Prostate gland (tissue), 2 donors: ENCODE results near the gene HEBP2.

Experiments
- POLR2A ChIP-seq: fragments of 450-650 bp; IDR thresholded peaks from one replicate; pipeline ENCODE4 v1.6.1; 2016; ENCODE audit warnings: antibody characterized with exemption, mild to moderate bottlenecking
- POLR2AphosphoS5 ChIP-seq: sonication (generic); formaldehyde crosslinking; IDR thresholded peaks from one replicate; pipeline ENCODE4 v1.6.1; 2017; ENCODE audit warnings: antibody characterized with exemption
- TF ChIP-seq, protein P1 (sequence below), 4 experiments: fragments of 200-600 bp in 2 of 4; fragments of 450-650 bp in 2 of 4; sonication (generic) in 2 of 4; IDR thresholded peaks; 1 replicate in 3 of 4; 2 replicates in 1 of 4; pipeline ENCODE4 v1.5.1; 2016 to 2019; ENCODE audit warnings: antibody characterized with exemption in 4 of 4, mild to moderate bottlenecking in 2 of 4, moderate library complexity in 2 of 4

DNA sequence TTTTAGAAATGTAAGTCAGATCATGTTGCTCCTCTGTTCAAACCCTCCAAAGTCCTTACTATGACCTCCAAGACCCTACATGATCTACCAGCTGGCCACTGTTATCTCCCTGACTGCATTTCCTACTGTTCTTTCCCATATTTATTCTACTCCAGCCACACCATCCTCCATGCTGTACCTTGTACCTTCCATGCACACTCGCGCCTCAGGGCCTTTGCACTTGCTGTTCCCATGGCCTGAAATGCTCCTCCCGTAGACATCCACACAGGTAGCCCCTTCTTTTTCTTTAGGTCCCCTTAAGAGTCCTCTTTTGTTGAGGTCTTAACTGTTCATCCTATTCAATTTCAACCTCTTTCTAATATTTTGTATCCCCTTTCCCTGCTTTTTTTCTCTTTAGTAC is 47.0 kb downstream of the HEBP2 start:
- no peak for TF ChIP-seq POLR2A
- TF ChIP-seq, protein P1, sequence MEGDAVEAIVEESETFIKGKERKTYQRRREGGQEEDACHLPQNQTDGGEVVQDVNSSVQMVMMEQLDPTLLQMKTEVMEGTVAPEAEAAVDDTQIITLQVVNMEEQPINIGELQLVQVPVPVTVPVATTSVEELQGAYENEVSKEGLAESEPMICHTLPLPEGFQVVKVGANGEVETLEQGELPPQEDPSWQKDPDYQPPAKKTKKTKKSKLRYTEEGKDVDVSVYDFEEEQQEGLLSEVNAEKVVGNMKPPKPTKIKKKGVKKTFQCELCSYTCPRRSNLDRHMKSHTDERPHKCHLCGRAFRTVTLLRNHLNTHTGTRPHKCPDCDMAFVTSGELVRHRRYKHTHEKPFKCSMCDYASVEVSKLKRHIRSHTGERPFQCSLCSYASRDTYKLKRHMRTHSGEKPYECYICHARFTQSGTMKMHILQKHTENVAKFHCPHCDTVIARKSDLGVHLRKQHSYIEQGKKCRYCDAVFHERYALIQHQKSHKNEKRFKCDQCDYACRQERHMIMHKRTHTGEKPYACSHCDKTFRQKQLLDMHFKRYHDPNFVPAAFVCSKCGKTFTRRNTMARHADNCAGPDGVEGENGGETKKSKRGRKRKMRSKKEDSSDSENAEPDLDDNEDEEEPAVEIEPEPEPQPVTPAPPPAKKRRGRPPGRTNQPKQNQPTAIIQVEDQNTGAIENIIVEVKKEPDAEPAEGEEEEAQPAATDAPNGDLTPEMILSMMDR (IDR thresholded peaks at IDR 0.05): no peak
- no peak for TF ChIP-seq POLR2AphosphoS5
